HG03064 (cell line): ENCODE measurements around the gene MMP17.

Experiments
- ATAC-seq: cut with Tn5 transposase; IDR thresholded peaks from one replicate; pipeline ENCODE4 v1.9.1; 2021; ENCODE audit warnings: low read depth; ENCODE audit not compliant: unreplicated experiment

MMP17 gene

GRCh38 chr12:131847456-131847855, 19.3 kb downstream of the MMP17 start:
- no peak for ATAC-seq

DNA sequence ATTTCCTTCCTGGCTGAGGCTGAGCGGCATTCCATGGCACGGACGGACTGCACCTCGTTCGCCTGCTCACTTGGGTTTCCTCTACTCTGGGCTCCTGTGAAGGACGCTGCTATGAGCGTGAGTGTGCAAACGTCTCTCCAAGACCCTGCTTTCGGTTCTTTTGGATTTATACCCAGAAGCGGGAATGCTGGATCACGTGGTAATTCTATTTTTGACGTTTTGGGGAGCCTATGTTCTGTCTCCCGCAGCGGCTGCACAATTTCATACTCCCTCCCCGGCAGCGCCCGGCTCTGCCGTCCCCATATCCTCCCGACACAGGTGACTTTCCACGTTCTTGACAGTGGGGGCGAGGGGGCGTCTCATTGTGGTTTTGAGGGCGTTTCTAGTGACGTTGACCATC, 20.6 kb downstream of the MMP17 start:
- no peak for ATAC-seq

- ATAC-seq = no peak
Measured at GRCh38 chr12:131849700-131850553, 21.7 kb downstream of the MMP17 start.

DNA sequence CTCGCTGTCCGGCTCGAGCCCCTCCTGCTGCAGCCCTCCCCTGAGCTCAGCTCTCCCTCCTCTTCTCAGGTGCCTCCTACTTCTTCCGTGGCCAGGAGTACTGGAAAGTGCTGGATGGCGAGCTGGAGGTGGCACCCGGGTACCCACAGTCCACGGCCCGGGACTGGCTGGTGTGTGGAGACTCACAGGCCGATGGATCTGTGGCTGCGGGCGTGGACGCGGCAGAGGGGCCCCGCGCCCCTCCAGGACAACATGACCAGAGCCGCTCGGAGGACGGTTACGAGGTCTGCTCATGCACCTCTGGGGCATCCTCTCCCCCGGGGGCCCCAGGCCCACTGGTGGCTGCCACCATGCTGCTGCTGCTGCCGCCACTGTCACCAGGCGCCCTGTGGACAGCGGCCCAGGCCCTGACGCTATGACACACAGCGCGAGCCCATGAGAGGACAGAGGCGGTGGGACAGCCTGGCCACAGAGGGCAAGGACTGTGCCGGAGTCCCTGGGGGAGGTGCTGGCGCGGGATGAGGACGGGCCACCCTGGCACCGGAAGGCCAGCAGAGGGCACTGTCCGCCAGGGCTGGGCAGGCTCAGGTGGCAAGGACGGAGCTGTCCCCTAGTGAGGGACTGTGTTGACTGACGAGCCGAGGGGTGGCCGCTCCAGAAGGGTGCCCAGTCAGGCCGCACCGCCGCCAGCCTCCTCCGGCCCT, 22.8 kb downstream of the MMP17 start:
- no peak for ATAC-seq

DNA sequence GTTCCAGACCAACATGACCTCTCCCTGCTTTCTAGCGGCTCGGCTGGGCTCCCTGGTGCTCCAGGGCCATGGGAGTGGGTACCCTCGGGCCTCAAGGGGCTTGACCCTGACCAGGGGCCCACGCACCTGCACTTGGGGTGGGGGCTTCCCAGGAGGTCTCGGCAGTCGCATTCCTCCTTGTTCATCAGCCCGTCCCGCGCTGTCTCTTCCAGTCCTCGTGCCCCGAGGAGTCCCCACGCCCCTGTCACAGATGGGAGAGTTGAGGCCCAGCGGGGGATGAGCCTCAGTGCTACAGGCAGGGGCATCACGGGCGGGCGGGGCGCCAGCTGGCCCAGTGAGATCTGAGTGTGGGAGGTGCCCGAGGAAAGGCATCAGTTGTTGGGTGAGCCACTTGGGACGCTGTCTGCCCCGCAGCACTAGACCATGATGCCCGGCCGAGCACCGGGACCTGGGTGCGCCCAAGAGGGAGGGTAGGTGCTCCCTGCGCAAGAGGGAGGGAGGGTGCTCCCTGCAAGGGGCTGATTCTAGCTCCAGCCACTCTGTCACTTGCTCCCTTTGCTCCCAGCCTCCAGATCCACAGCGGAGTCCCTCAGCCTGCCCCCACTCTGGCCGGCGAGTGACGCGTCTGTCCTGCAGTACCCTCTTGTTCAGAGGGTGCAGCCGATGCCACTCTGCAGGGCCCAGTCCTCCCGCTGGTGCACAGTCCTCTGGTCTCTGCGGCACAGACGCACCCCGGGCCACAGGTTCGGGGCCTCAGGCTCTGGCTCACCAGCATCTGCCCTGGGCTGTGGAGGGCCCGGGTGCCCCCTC, 23.8 kb downstream of the MMP17 start:
- no peak for ATAC-seq

DNA sequence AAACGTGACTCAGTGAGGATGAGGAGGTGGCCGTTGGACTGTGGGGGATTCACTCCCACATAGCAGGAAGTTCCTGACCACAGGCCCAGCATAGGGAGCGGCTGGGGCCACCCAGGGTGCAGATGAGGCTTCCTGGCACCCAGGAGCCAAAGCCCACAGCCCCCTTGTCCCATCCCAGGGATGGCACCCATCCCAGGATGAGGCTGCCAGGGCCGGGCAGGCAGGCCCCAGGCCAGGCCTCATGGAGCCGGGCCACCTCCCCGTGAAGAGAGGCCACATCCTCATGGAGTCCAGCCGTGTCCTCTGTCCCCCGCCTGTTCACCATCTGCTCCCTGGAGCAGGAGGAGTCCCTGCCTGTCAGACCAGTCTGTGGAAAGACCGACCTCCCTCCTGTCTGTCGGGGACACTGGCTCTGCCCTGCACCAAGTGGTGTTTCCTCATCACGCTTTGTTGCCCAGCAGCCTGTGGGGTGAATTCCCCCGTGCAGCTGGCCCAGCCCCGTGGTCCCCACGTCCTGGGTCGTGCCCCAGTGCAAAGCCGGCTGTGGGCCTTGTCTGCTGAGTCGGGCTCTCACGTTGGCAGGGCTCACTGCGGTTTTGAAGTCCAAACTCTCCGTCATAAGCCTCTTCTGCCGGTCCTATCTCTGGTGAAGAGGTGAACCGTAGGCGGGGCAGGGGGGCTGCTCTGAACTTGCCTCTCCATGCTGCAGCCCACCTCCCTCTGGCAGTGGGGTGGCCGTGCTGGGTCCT, 24.5 kb downstream of the MMP17 start:
- no peak for ATAC-seq

- ATAC-seq = no peak
Measured at GRCh38 chr12:131853832-131854797, 25.9 kb downstream of the MMP17 start.

DNA sequence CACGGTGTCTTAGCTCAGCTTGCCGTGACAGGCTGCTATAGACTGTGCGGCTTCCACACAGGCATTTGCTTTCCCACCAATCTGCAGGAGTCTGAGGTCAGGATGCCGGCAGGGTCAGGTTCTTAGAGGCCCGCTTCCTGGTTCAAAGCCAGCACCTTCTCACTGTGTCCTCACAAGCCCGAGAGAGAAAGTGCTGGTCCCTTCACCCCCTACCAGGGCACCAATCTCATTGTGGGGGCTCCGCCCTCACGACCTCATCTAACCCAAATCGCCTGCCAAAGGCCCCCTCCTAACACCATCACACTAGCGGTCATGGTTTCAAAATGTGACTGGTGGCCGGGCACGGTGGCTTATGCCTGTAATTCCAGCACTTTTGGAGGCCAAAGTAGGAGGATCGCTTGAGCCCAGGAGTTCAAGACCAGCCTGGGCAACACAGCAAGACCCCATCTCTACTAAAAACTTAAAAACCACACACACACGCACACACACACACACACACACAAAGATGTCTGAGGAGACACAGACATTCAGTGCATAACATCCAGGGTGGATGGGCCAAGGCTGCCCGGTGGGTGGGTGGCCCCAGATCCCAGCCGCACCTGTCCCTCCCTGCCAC, 26.8 kb downstream of the MMP17 start:
- no peak for ATAC-seq

- ATAC-seq = no peak
Measured at GRCh38 chr12:131855521-131856142, 27.4 kb downstream of the MMP17 start.

- no peak for ATAC-seq
Measured at GRCh38 chr12:131856366-131857097, 28.3 kb downstream of the MMP17 start.

DNA sequence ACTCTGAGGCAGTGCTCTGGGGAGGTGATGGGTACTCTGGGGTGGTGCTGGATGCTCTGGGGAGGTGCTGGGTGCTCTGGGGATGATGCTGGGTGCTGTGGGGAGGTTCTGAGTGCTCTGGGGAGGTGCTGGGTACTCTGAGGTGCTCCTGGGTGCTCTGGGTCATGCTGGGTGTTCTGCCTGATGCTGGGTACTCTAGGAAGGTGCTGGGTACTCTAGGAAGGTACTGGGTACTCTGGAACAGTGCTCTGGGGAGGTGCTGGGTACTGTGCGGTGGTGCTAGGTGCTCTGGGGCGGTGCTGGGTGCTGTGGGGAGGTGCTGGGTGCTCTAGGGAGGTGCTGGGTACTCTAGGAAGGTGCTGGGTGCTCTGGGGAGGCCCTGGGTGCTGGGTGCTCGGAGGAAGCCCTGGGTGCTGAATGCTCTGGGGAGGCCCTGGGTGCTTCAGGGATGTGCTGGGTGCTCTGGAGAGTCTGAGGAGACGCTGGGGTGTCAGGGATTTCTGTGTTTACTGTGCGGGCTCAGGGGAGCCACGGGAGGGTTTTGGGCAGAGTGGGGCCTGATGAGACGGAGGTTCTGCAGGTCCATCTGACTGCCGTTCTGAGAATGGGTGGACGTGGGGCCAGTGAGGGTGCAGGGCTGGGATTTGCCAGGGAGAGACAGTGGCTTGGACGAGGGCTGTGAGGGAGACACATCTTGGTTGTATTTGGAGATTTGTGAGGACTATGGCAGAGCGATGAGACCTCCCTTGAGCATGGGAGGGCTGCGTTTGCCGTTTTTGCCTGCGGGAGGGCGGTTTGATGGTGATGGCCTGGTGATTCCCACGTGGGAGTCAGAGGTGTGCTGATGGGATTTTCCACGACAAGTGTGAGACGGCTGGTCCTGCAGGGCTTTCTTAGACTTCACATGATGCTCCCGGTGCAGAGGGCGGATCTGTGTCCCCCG, 30.0 kb downstream of the MMP17 start:
- no peak for ATAC-seq

DNA sequence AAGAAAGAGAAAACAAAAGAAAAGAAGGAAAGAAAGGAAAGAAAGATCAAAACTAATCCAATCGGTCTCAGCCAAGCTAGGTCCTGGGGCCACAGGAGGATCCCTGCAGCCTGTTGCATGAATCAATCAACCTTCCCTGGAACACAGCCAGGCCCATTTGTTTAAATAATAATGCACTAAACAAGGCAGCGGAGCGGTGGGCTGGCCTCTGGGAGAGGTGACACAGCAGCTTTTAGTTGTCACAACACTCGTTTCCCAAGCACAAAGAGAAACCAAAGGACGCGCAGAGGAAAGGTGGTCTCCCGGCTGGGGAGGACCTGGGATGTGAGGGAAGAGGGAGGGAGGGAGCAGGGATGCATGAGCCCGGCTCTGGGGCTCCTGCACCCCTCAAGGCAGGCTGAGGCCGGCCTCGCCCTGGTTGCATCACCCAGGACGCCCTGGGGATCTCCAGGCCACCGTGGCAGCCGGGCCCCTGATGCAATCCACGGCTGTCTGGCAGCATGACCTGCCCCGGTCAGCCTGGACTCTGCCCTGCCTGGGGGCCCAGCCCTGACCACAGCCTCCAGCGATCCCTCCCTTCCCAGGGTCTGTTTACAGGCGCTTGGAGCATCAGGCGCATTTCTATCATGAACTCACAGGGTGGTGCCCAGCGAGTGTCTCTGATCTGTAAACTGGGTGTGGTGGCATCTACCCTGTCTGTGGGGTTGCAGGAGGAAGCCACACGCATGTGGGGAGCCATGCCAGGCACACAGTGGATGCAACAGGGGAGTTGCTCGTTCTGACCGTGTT, 32.5 kb downstream of the MMP17 start:
- ATAC-seq = no peak

DNA sequence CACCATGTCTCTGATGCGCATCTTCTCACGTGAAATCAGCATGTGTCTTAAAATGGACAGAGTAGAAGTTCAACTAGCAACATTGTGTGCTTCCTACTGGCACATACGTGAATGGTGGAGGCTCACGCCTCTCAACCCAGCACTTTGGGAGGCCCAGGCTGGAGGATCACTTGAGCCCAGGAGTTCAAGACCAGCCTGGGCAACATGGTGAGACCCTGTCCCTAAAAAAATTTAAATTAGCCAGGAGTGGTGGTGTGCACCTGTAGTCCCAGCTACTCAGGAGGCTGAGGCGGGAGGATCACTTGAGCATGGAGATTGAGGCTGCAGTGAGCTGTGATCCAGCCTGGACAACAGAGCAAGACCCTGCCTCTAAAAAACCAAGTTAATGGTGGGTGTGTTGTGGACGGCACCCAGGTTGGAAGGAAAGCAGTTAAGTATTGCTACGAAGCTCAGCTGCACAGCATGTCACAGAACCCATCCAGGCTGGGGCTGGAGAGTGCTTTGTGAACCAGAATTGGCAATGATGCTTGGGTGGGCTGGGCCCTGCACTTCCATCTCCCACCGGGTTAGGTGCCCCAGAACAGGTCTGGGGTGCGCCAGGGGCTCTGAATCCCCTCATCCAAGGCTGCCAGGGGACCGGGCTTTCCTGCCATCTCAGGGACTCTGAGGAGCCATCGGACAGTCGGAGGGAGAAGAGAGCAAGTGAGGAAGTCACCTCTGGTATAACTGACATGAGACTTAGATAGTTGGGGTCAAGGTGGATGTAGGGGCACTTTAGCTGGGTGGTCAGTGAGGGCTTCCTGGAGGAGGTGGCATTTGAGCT, 33.3 kb downstream of the MMP17 start:
- no peak for ATAC-seq

- ATAC-seq = no peak
Measured at GRCh38 chr12:131862084-131862441, 33.9 kb downstream of the MMP17 start.

DNA sequence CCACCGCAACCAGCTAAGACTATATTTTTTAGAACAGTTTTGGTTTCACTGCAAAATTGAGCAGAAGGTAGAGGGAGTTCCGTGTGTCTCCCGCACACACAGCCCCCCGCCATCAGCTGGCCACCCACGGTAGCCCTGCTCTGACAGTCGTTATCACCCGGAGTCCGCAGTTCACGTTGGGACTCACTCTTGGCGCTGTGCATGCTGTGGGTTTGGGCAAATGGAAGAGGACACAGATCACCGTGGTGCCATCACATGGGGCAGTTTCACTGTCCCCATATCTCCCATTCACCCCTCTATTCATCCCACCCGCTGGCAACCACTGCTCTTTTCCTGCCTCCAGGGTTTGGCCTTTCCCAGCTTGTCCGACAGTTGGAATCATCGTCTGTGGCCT, 34.4 kb downstream of the MMP17 start:
- no peak for ATAC-seq
